NB4 (cell line): ENCODE data around the gene GPR137C.
"Not testable (repeated sequence)": the region's sequence is repeated elsewhere in the genome, so short reads cannot be mapped to it uniquely, and the experiment has no call there.

ENCODE experiments used
- DNase-seq: peaks from one replicate; pipeline ENCODE4 v3.0.0; 2010; ENCODE audit warnings: low read depth
- H3K4me3 ChIP-seq: one replicate; pipeline ENCODE4 v1.5.1; 2011; ENCODE audit warnings: mild to moderate bottlenecking, low read depth, low read length, moderate library complexity
- MYC ChIP-seq: IDR thresholded peaks from 2 replicates; pipeline ENCODE4 v1.6.1; 2011; ENCODE audit warnings: low read depth, low read length
- POLR2A ChIP-seq: IDR thresholded peaks from 2 replicates; pipeline ENCODE4 v1.6.1; 2011; ENCODE audit warnings: mild to moderate bottlenecking; ENCODE audit not compliant: insufficient read length; ENCODE audit errors: extremely low read depth
- TF ChIP-seq, protein P1 (sequence below): IDR thresholded peaks from 2 replicates; pipeline ENCODE4 v1.6.1; 2011; ENCODE audit warnings: low read depth, low read length
- TF ChIP-seq, protein P2 (sequence below): IDR thresholded peaks from one replicate; pipeline ENCODE4 v1.5.1; 2012; ENCODE audit warnings: low read depth, low read length

Gene GPR137C

DNA sequence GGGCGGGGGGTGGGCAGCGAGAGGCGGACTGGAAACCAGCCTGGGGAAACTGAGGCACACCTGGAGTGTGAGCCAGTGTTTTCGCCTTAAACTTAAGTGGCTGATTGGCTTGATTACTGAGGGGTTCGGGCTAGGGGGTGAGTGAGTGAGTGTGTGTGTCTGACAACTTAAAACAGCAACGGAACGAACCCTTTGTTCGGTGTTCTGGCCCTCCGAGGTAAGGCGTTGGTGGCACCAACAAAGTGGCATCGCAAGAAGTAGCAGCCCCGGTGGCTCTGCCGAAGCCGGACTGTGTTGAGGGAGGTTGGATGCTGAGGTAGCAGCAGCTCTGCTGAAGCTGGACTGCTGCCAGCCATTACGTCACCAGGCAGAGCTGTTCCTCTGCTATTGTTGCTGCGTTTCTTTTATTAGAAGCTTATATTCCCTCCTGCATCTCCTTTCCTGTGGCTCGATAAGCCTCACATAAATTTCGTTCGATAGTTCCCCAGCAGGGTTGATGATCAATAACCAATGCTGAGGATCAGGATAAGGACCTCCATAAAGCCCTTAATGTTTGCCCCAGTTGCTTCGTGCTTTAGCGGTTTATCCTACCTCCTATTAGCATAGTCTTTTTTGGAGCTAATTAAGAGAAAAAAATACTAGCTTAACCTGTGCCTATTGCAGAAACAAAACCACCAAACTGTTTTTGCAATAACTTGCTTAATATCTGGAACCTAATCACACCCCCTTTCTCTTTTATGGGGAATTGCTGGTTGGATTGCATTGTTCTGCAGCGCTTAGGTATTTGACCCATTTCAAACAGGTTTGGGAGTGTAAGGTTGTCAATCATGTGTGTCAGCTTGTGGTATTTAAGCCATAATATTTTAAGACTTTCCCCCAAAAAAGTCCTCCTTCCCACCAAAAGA, 1.3 kb downstream of the GPR137C start:
- peak; percentile 82 for DNase-seq
- H3K4me3 ChIP-seq: peak overlapping the region; percentile 54
- TF ChIP-seq MYC (no peak), POLR2A (no peak)
- TF ChIP-seq, protein P1, sequence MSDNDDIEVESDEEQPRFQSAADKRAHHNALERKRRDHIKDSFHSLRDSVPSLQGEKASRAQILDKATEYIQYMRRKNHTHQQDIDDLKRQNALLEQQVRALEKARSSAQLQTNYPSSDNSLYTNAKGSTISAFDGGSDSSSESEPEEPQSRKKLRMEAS: no peak
- TF ChIP-seq, protein P2, sequence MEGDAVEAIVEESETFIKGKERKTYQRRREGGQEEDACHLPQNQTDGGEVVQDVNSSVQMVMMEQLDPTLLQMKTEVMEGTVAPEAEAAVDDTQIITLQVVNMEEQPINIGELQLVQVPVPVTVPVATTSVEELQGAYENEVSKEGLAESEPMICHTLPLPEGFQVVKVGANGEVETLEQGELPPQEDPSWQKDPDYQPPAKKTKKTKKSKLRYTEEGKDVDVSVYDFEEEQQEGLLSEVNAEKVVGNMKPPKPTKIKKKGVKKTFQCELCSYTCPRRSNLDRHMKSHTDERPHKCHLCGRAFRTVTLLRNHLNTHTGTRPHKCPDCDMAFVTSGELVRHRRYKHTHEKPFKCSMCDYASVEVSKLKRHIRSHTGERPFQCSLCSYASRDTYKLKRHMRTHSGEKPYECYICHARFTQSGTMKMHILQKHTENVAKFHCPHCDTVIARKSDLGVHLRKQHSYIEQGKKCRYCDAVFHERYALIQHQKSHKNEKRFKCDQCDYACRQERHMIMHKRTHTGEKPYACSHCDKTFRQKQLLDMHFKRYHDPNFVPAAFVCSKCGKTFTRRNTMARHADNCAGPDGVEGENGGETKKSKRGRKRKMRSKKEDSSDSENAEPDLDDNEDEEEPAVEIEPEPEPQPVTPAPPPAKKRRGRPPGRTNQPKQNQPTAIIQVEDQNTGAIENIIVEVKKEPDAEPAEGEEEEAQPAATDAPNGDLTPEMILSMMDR: no peak

DNA sequence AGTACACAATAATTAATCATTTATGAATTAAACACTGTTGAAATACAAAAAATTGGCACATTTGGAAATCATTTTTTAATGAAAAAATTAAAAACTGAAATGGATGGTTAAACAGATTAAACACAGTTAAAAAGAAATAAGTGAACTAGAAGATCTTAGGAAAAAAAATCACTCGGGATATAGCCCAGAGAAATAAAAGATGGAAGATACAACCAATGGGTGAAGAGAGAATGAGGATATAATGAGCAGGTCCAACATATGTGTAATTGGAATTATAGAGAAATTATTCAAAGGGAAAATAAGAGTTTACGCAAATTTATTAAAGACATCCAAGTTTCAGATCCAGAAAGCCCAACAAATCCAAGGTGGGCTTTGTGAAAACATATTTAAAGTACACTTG, 6.1 kb downstream of the GPR137C start:
- H3K4me3 ChIP-seq: no peak overlapping the region
- TF ChIP-seq, protein P2: no peak
- TF ChIP-seq MYC: no peak
- TF ChIP-seq, protein P1: no peak
- no peak for TF ChIP-seq POLR2A
- no peak for DNase-seq

DNA sequence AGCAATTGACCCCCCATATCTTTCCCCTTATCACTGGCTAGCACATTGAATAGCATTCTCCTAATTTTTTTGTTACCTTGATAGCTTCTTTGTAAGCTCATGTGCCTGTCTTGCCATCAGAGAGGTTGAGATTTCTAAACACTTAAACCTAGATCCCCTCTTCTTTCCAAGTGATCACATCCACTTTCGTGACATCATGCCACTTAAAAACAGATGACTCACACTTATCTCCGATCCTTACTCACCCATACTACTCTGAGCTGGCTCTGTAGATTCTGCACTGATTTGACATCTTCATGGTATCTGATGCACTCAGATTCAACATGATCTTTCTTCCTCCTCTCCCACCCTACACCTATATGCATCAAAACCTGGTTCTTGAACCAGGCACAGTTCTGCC, 10.5 kb downstream of the GPR137C start:
- peak; percentile 4 for DNase-seq
- no peak overlapping the region for H3K4me3 ChIP-seq
- TF ChIP-seq, protein P1: no peak
- TF ChIP-seq MYC: no peak
- TF ChIP-seq POLR2A: no peak
- TF ChIP-seq, protein P2: no peak

DNA sequence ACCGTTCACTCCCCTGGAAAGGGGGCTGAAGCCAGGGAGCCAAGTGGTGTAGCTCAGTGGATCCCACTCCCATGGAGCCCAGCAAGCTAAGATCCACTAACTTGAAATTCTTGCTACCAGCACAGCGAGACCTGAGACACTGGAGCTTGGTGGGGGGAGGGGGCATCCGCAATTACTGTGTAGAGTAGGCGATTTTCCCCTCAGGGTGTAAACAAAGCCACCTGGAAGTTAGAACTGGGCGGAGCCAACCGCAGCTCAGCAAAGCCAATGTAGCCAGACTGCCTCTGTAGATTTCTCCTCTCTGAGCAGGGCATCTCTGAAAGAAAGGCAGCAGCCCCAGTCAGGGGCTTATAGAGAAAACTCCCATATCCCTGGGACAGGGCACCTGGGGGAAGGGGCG, 15.8 kb downstream of the GPR137C start:
- H3K4me3 ChIP-seq, DNase-seq: not testable (repeated sequence)

DNA sequence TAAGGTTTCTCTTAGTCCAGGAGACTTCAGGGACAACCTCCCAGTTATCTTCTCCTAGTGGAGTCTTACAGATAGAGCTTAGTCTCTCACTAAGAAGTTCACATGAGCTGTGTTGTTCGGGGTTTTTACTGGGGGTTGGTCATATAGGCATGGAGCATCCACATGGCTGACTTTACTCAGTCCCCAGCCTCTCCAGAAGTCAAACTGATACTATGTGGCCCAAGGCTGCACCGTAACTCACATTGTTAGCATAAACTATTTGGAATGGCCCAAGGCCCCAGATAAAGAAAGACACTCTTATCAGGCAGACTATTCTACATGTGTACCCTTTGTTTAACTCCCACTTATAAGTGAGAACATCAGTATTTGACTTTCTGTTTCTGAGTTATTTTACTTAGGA, 23.2 kb downstream of the GPR137C start:
- no peak for DNase-seq
- TF ChIP-seq, protein P1: no peak
- TF ChIP-seq POLR2A: no peak
- TF ChIP-seq, protein P2: no peak
- no peak for TF ChIP-seq MYC

DNA sequence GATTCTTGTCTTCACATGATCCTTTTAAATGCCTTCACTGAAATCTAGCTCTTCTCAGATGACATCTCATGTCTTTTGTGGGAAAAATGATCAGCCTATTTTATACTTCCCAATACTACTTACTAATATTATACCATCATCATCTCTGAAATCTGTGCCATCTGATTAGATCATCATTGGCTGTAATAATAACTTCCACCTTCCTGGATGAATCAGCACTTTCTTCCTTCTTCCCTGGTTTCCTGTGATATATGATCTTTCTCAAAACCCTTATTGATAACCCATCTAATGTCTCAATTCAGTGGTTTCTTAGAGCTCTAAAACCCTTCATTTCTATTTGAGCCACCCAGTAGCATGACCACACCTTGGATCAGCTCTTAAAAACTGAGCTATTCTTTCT, 30.9 kb downstream of the GPR137C start:
- no peak overlapping the region for H3K4me3 ChIP-seq
- TF ChIP-seq, protein P2: no peak
- TF ChIP-seq MYC (no peak), POLR2A (no peak)
- TF ChIP-seq, protein P1: no peak
- DNase-seq: no peak

More for the DNA sequence above, 23.2 kb downstream of the GPR137C start:
- H3K4me3 ChIP-seq: no peak overlapping the region
